Endothelial cell of umbilical vein (primary cell): ENCODE results near the gene ABLIM2.

Experiments used
- EZH2 ChIP-seq: IDR thresholded peaks from 2 replicates; pipeline ENCODE4 v1.6.1; 2012; ENCODE audit warnings: borderline replicate concordance, low read depth, mild to moderate bottlenecking, moderate library complexity, low read length, inconsistent platforms; ENCODE audit not compliant: severe bottlenecking
- FOS ChIP-seq: IDR thresholded peaks from 2 replicates; pipeline ENCODE4 v1.6.1; 2011; ENCODE audit warnings: mild to moderate bottlenecking, low read length, moderate library complexity, borderline replicate concordance; ENCODE audit not compliant: insufficient read depth
- JUN ChIP-seq: IDR thresholded peaks from 2 replicates; pipeline ENCODE4 v1.6.1; 2011; ENCODE audit warnings: borderline replicate concordance, low read depth; ENCODE audit not compliant: insufficient read length, insufficient read depth
- MAX ChIP-seq: IDR thresholded peaks from 2 replicates; pipeline ENCODE4 v1.6.1; 2011; ENCODE audit not compliant: insufficient read depth, insufficient read length
- POLR2A ChIP-seq: IDR thresholded peaks from 2 replicates; pipeline ENCODE4 v1.6.1; 2012; ENCODE audit warnings: low read depth, mild to moderate bottlenecking, control low read depth, low read length
- POLR2AphosphoS5 ChIP-seq: IDR thresholded peaks from 2 replicates; pipeline ENCODE4 v1.6.1; 2012; ENCODE audit warnings: low read depth, mild to moderate bottlenecking, control low read depth, low read length, moderate library complexity; ENCODE audit not compliant: insufficient read depth
- TF ChIP-seq, protein P1 (sequence below), 2 donors: IDR thresholded peaks; 1 replicate in 1 of 2; 2 replicates in 1 of 2; pipeline ENCODE4 v1.5.1; 2011; ENCODE audit warnings: low read length in 2 of 2, mild to moderate bottlenecking in 2 of 2, moderate library complexity in 2 of 2, control low read depth in 1 of 2, inconsistent platforms in 1 of 2, low read depth in 1 of 2; ENCODE audit not compliant: insufficient read depth in 1 of 2; ENCODE audit errors: extremely low read depth in 1 of 2

- TF ChIP-seq, protein P1, sequence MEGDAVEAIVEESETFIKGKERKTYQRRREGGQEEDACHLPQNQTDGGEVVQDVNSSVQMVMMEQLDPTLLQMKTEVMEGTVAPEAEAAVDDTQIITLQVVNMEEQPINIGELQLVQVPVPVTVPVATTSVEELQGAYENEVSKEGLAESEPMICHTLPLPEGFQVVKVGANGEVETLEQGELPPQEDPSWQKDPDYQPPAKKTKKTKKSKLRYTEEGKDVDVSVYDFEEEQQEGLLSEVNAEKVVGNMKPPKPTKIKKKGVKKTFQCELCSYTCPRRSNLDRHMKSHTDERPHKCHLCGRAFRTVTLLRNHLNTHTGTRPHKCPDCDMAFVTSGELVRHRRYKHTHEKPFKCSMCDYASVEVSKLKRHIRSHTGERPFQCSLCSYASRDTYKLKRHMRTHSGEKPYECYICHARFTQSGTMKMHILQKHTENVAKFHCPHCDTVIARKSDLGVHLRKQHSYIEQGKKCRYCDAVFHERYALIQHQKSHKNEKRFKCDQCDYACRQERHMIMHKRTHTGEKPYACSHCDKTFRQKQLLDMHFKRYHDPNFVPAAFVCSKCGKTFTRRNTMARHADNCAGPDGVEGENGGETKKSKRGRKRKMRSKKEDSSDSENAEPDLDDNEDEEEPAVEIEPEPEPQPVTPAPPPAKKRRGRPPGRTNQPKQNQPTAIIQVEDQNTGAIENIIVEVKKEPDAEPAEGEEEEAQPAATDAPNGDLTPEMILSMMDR (IDR thresholded peaks at IDR 0.05; ENCODE audit: extremely low read depth in 1 of 2, insufficient read depth in 1 of 2, low read depth in 1 of 2, low read length in 2 of 2), result no peak
- TF ChIP-seq EZH2 (no peak), POLR2A (no peak), POLR2AphosphoS5 (no peak), JUN (no peak), MAX (no peak), FOS (no peak)
These were observed 22.1 kb downstream of the ABLIM2 start for GRCh38 chr4:8136529-8136928.
